Upper lobe of right lung (tissue), 1 donor: ENCODE measurements around the gene ZNF574. TPM values are rescaled to one million over a fixed set of nuclear protein-coding genes. Genes with fewer than 3 reads are reported as not detected.
A peak's percentile ranks its signal among the peaks of the same experiment; 100 is the strongest.

Experiments used
- ATAC-seq: fragments of 200-7000 bp; cut with Tn5 transposase; one replicate; pipeline ENCODE4 v1.9.1; 2020; ENCODE audit warnings: mild to moderate bottlenecking, moderate library complexity
- DNase-seq: peaks from one replicate; pipeline ENCODE4 v3.0.0-alpha.2; 2020
- H3K27ac ChIP-seq: fragments of 200-600 bp; one replicate; pipeline ENCODE4 v1.8.0; 2022
- H3K27me3 ChIP-seq: fragments of 200-600 bp; one replicate; pipeline ENCODE4 v1.8.0; 2022; ENCODE audit warnings: mild to moderate bottlenecking
- H3K36me3 ChIP-seq: fragments of 200-600 bp; one replicate; pipeline ENCODE4 v1.8.0; 2022
- H3K4me1 ChIP-seq: fragments of 200-600 bp; one replicate; pipeline ENCODE4 v1.8.0; 2022
- H3K4me3 ChIP-seq: fragments of 200-600 bp; one replicate; pipeline ENCODE4 v1.8.0; 2022; ENCODE audit warnings: mild to moderate bottlenecking
- H3K9me3 ChIP-seq: fragments of 200-600 bp; one replicate; pipeline ENCODE4 v1.8.0; 2022
- CTCF ChIP-seq: fragments of 200-600 bp; IDR thresholded peaks from one replicate; pipeline ENCODE4 v1.8.0; 2022; ENCODE audit warnings: antibody characterized with exemption
- intact Hi-C: fragments of 100-400 bp; cut with DNase I; formaldehyde crosslinking; loops from one replicate; pipeline ENCODE4 v1.11.0; 2022
- total RNA-seq: library from RNA; stranded (reverse); fragmentation: NEBNext Ultra II Directional; extraction: Animal tissue kit (Norgen Biotek cat#: 25700); gene quantifications from one replicate; pipeline ENCODE4 v1.2.1, GENCODE V29; 2021
- donor health status: DM: no; HTN: yes; CAD: no; lungs with severe emphysema.

ZNF574 gene
- total RNA-seq, 1 donor from 2014 or later: 13.6 TPM

- H3K9me3 ChIP-seq: no peaks in the 10 kb centered on the region
- ATAC-seq: no peak
- no peak for TF ChIP-seq CTCF
- H3K36me3 ChIP-seq: peaks cover 7% of the 10 kb centered on the region
- peaks cover 13% of the 10 kb centered on the region for H3K4me1 ChIP-seq
- no peak for DNase-seq
- H3K27ac ChIP-seq: no peak overlapping the region
- no peak overlapping the region for H3K4me3 ChIP-seq
- intact Hi-C loops: no loop called here
- H3K27me3 ChIP-seq: no peaks in the 10 kb centered on the region
These were observed 10.3 kb downstream of the ZNF574 start for GRCh38 chr19:42086188-42086736.

GRCh38 chr19:42086770-42087550, 11.0 kb downstream of the ZNF574 start:
- intact Hi-C loops: no loop called here
- no peaks in the 10 kb centered on the region for H3K27me3 ChIP-seq
- H3K27ac ChIP-seq: no peak overlapping the region
- no peaks in the 10 kb centered on the region for H3K36me3 ChIP-seq
- peaks cover 16% of the 10 kb centered on the region for H3K4me1 ChIP-seq
- no peak overlapping the region for H3K4me3 ChIP-seq
- H3K9me3 ChIP-seq: no peaks in the 10 kb centered on the region
- no peak for DNase-seq
- TF ChIP-seq CTCF: no peak
- ATAC-seq: no peak

- H3K4me3 ChIP-seq: no peak overlapping the region
- no peaks in the 10 kb centered on the region for H3K36me3 ChIP-seq
- DNase-seq: no peak
- H3K27me3 ChIP-seq: no peaks in the 10 kb centered on the region
- no peak for TF ChIP-seq CTCF
- H3K4me1 ChIP-seq: peaks cover 16% of the 10 kb centered on the region
- H3K9me3 ChIP-seq: no peaks in the 10 kb centered on the region
- H3K27ac ChIP-seq: peak overlapping the region; percentile 30
- peak; percentile 40 for ATAC-seq
- intact Hi-C loops: no loop called here
These were observed 12.7 kb downstream of the ZNF574 start for GRCh38 chr19:42088471-42089190.

- H3K36me3 ChIP-seq: no peaks in the 10 kb centered on the region
- H3K27me3 ChIP-seq: no peaks in the 10 kb centered on the region
- TF ChIP-seq CTCF: no peak
- H3K4me3 ChIP-seq: no peak overlapping the region
- intact Hi-C loops: no loop called here
- peak overlapping the region; percentile 30 for H3K27ac ChIP-seq
- ATAC-seq: no peak
- peaks cover 16% of the 10 kb centered on the region for H3K4me1 ChIP-seq
- H3K9me3 ChIP-seq: no peaks in the 10 kb centered on the region
- no peak for DNase-seq
These were observed 13.3 kb downstream of the ZNF574 start for GRCh38 chr19:42089191-42089750.

GRCh38 chr19:42089772-42090171, 13.8 kb downstream of the ZNF574 start:
- Histone ChIP-seq H3K4me1 (peaks cover 16% of the 10 kb centered on the region), H3K4me3 (no peak overlapping the region), H3K27ac (no peak overlapping the region), H3K36me3 (no peaks in the 10 kb centered on the region), H3K9me3 (no peaks in the 10 kb centered on the region), H3K27me3 (no peaks in the 10 kb centered on the region)
- TF ChIP-seq CTCF: no peak
- no peak for DNase-seq
- ATAC-seq: no peak
- intact Hi-C loops: no loop called here
